HepG2 (cell line): ENCODE results near the gene IPO13. TPM values are rescaled to one million over a fixed set of nuclear protein-coding genes. Genes with fewer than 3 reads are reported as not detected.

Source experiments
- BRD4 ChIP-seq: sonication (generic); formaldehyde crosslinking; IDR thresholded peaks from 2 replicates; pipeline ENCODE4 v1.4.0; 2020; ENCODE audit warnings: missing genetic modification reagents
- FOXM1 ChIP-seq: sonication (generic); formaldehyde crosslinking; IDR thresholded peaks from 2 replicates; pipeline ENCODE4 v1.5.0; 2020; ENCODE audit warnings: missing genetic modification reagents
- KAT2B ChIP-seq: fragments of 150-350 bp; IDR thresholded peaks from 2 replicates; pipeline ENCODE4 v1.6.1; 2014; ENCODE audit warnings: low read depth, low read length, borderline replicate concordance
- KLF15 ChIP-seq: sonication (generic); formaldehyde crosslinking; IDR thresholded peaks from 2 replicates; pipeline ENCODE4 v1.8.1; 2023; ENCODE audit warnings: borderline replicate concordance, mild to moderate bottlenecking, inconsistent platforms, missing genetic modification reagents, mixed read lengths
- POGK ChIP-seq: sonication (generic); formaldehyde crosslinking; conservative IDR thresholded peaks from 2 replicates; pipeline ENCODE4 v1.8.0; 2022; ENCODE audit warnings: mild to moderate bottlenecking, moderate library complexity, missing genetic modification reagents
- TAF1 ChIP-seq: sonication (generic); formaldehyde crosslinking; IDR thresholded peaks from 2 replicates; pipeline ENCODE4 v1.4.0; 2020; ENCODE audit warnings: missing genetic modification reagents
- ZBTB25 ChIP-seq: IDR thresholded peaks from 2 replicates; pipeline ENCODE4 v1.6.1; 2018; ENCODE audit warnings: missing genetic modification reagents
- ZBTB34 ChIP-seq: sonication (generic); formaldehyde crosslinking; IDR thresholded peaks from 2 replicates; pipeline ENCODE4 v1.8.0; 2022; ENCODE audit warnings: mild to moderate bottlenecking, missing genetic modification reagents
- ZBTB40 ChIP-seq, 2 experiments: fragments of 450-650 bp in 1 of 2; sonication (generic) in 1 of 2; formaldehyde crosslinking in 1 of 2; IDR thresholded peaks; 2 replicates each; pipeline versions ENCODE4 v1.6.1 to v1.8.0; 2016 to 2022; ENCODE audit warnings: antibody characterized with exemption in 1 of 2, mild to moderate bottlenecking in 1 of 2, missing genetic modification reagents in 1 of 2
- ZFP36L2 ChIP-seq: sonication (generic); formaldehyde crosslinking; IDR thresholded peaks from 2 replicates; pipeline ENCODE4 v1.4.0; 2020; ENCODE audit warnings: missing genetic modification reagents
- ZFP82 ChIP-seq: sonication (generic); formaldehyde crosslinking; IDR thresholded peaks from 2 replicates; pipeline ENCODE4 v1.5.1; 2020; ENCODE audit warnings: mild to moderate bottlenecking, missing genetic modification reagents, borderline replicate concordance
- ZNF256 ChIP-seq: sonication (generic); formaldehyde crosslinking; conservative IDR thresholded peaks from 2 replicates; pipeline ENCODE4 v1.4.0; 2020; ENCODE audit warnings: missing genetic modification reagents
- ZNF274 ChIP-seq: sonication (generic); formaldehyde crosslinking; IDR thresholded peaks from 2 replicates; pipeline ENCODE4 v1.5.1; 2020; ENCODE audit warnings: mild to moderate bottlenecking, missing genetic modification reagents
- ZNF549 ChIP-seq: sonication (generic); formaldehyde crosslinking; IDR thresholded peaks from 2 replicates; pipeline ENCODE4 v1.5.0; 2020; ENCODE audit warnings: missing genetic modification reagents
- ZNF780A ChIP-seq: sonication (generic); formaldehyde crosslinking; IDR thresholded peaks from 2 replicates; pipeline ENCODE4 v1.8.0; 2022; ENCODE audit warnings: mild to moderate bottlenecking, missing genetic modification reagents, moderate library complexity
- polyA plus RNA-seq, 8 experiments: library from polyadenylated mRNA; depleted of rRNA in 3 of 8; stranded (reverse) in 7 of 8; unstranded in 1 of 8; fragments of >200 nt; fragmentation: Illumina TruSeq in 4 of 8; extraction: Trizol in 4 of 8; gene quantifications; 2 replicates each; pipeline versions ENCODE4 v1.2.1 to v1.2.3, GENCODE V29; 2011 to 2016; ENCODE audit warnings: low read depth in 4 of 8, missing spikeins in 1 of 8, mixed read lengths in 1 of 8; ENCODE audit not compliant: insufficient read depth in 1 of 8
- total RNA-seq, 5 experiments: library from RNA; depleted of rRNA; stranded (reverse); fragments of >200 nt; fragmentation: Illumina TruSeq; extraction: Trizol; gene quantifications; 2 replicates each; pipeline ENCODE4 v1.2.3, GENCODE V29; 2016; ENCODE audit warnings: low read depth in 1 of 5

The IPO13 gene
- total and polyA plus RNA-seq, 2 of the 13 experiments (the other 11 are each of a cell fraction or from before 2014, with no cell fraction given) = 12.9 to 15.6 TPM

- TF ChIP-seq ZBTB40 (IDR thresholded peaks at IDR 0.05) (no peak), ZBTB40 (CRISPR knock-in tag; IDR thresholded peaks at IDR 0.05) (peak; percentile 93), BRD4 (CRISPR knock-in tag) (no peak), ZNF256 (CRISPR knock-in tag) (no peak), ZNF780A (no peak; the same call in 1 of the 2 replicates), KLF15 (CRISPR knock-in tag) (no peak), TAF1 (CRISPR knock-in tag) (peak; percentile 87), POGK (peak; percentile 90), ZNF274 (peak; percentile 90), FOXM1 (CRISPR knock-in tag) (0 out of 2 replicates have a peak, but pooled peaks have one; percentile 60), KAT2B (no peak), ZBTB34 (peak; percentile 85), ZFP82 (CRISPR knock-in tag) (peak; percentile 80; the same call in 1 of the 2 replicates), ZFP36L2 (CRISPR knock-in tag) (no peak), ZNF549 (CRISPR knock-in tag) (no peak; the same call in 1 of the 2 replicates), ZBTB25 (CRISPR knock-in tag) (peak; percentile 79)
These were observed at the start of gene IPO13 (continued) for GRCh38 chr1:43946236-43947060.
